Thoracic aorta (tissue), 2 donors: ENCODE results near the gene GID4. TPM values are rescaled to one million over a fixed set of nuclear protein-coding genes. Genes with fewer than 3 reads are reported as not detected.
A peak's percentile ranks its signal among the peaks of the same experiment; 100 is the strongest.

Experiments
- ATAC-seq: fragments of 150-250 bp; one replicate; pipeline ENCODE4 v1.8.0; 2017; ENCODE audit warnings: low read depth; ENCODE audit not compliant: insufficient number of reproducible peaks, low FRiP score
- DNase-seq: peaks from one replicate; pipeline ENCODE4 v3.0.0-alpha.2; 2020; ENCODE audit warnings: low spot score
- H3K27ac ChIP-seq, 2 donors: fragments of 200-600 bp; sonication (generic); 1 replicate in 1 of 2; 2 replicates in 1 of 2; pipeline ENCODE4 v1.5.1; 2016; ENCODE audit warnings: mild to moderate bottlenecking in 2 of 2, moderate library complexity in 2 of 2
- H3K27me3 ChIP-seq: fragments of 200-600 bp; sonication (generic); replicated peaks from 2 replicates; pipeline ENCODE4 v1.6.0; 2016; ENCODE audit warnings: mild to moderate bottlenecking; ENCODE audit not compliant: insufficient read depth
- H3K36me3 ChIP-seq: fragments of 200-600 bp; sonication (generic); one replicate; pipeline ENCODE4 v1.5.1; 2016
- H3K4me1 ChIP-seq, 2 donors: fragments of 200-600 bp; sonication (generic); 1 replicate in 1 of 2; 2 replicates in 1 of 2; pipeline versions ENCODE4 v1.5.1 to v1.6.0; 2016; ENCODE audit warnings: low read depth in 2 of 2, mild to moderate bottlenecking in 1 of 2; ENCODE audit not compliant: control insufficient read depth in 1 of 2
- H3K4me3 ChIP-seq: fragments of 200-600 bp; sonication (generic); 2 replicates; pipeline ENCODE4 v1.5.1; 2016; ENCODE audit warnings: mild to moderate bottlenecking
- H3K9me3 ChIP-seq: fragments of 200-600 bp; sonication (generic); 2 replicates; pipeline ENCODE4 v1.5.1; 2016
- total RNA-seq, 2 donors: library from RNA; depleted of rRNA; stranded (reverse); fragments of >200 nt; gene quantifications; one replicate each; pipeline versions ENCODE4 v1.1.0 to v1.2.3, GENCODE V29; 2016
- TF ChIP-seq, protein P1 (sequence below): fragments of 200-600 bp; sonication (generic); IDR thresholded peaks from one replicate; pipeline ENCODE4 v1.5.1; 2019; ENCODE audit warnings: antibody characterized with exemption

Gene GID4
- total RNA-seq, 2 donors from 2014 or later, result 13.5 to 16.4 TPM

DNA sequence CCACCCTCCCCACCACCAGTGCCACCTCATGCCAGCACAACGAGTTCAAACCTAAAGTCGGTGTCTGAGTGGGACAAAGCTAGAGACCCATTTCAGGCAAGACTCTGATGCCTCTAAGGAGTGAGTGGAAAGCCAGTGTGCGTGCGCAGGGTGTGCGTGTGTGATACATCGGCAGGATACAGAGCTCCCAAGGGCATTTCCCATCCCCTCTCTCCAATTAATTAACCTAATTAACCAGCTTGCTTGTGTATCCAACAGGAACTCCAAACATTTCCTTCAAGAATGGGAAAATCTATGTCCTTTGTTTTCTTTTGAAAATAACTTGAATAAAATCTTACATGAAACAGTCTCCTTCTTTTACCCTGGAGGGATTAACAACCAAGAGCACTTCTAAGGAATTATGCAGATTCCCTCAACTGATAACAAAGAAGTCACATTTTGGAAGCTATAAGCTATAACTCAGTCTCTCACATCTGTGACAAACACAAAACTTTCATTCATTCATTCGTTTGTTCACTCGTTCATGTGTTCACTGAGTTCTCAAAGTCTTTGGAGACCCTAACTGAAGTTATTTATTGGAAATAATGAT lies 10.2 kb upstream of the GID4 start:
- no peaks in the 10 kb centered on the region for H3K9me3 ChIP-seq
- H3K36me3 ChIP-seq, result peaks cover 4% of the 10 kb centered on the region
- TF ChIP-seq, protein P1, sequence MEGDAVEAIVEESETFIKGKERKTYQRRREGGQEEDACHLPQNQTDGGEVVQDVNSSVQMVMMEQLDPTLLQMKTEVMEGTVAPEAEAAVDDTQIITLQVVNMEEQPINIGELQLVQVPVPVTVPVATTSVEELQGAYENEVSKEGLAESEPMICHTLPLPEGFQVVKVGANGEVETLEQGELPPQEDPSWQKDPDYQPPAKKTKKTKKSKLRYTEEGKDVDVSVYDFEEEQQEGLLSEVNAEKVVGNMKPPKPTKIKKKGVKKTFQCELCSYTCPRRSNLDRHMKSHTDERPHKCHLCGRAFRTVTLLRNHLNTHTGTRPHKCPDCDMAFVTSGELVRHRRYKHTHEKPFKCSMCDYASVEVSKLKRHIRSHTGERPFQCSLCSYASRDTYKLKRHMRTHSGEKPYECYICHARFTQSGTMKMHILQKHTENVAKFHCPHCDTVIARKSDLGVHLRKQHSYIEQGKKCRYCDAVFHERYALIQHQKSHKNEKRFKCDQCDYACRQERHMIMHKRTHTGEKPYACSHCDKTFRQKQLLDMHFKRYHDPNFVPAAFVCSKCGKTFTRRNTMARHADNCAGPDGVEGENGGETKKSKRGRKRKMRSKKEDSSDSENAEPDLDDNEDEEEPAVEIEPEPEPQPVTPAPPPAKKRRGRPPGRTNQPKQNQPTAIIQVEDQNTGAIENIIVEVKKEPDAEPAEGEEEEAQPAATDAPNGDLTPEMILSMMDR, result no peak
- no peak overlapping the region for H3K27ac ChIP-seq
- no peak overlapping the region for H3K4me3 ChIP-seq
- H3K27me3 ChIP-seq, result no peaks in the 10 kb centered on the region
- no peak for ATAC-seq
- DNase-seq, result no peak
- H3K4me1 ChIP-seq, result no peaks in the 10 kb centered on the region

DNA sequence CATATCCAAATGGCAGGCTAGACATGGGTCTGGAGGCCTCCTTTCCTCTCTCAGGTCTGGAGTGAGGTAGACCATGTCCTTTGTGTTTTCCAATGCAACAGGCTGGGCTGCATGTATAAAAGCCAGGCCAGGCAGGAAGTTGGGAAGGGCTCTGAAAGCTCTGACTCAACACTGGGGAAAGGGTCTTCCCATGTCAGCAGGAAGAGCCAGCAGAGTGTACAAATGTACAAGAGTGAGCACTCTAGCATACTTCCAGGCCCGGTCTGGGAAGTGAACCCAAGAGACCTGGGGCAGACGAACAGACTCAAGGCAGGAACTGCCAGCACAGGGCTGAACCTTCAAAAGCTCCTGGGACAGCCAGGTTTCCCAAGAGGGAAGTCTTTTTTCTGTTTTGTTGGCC lies 7.3 kb upstream of the GID4 start:
- no peaks in the 10 kb centered on the region for H3K36me3 ChIP-seq
- no peak overlapping the region for H3K4me3 ChIP-seq
- ATAC-seq, result no peak
- TF ChIP-seq, protein P1, result no peak
- no peak overlapping the region for H3K27ac ChIP-seq
- no peaks in the 10 kb centered on the region for H3K27me3 ChIP-seq
- H3K9me3 ChIP-seq, result no peaks in the 10 kb centered on the region
- H3K4me1 ChIP-seq, result no peaks in the 10 kb centered on the region
- DNase-seq, result no peak

DNA sequence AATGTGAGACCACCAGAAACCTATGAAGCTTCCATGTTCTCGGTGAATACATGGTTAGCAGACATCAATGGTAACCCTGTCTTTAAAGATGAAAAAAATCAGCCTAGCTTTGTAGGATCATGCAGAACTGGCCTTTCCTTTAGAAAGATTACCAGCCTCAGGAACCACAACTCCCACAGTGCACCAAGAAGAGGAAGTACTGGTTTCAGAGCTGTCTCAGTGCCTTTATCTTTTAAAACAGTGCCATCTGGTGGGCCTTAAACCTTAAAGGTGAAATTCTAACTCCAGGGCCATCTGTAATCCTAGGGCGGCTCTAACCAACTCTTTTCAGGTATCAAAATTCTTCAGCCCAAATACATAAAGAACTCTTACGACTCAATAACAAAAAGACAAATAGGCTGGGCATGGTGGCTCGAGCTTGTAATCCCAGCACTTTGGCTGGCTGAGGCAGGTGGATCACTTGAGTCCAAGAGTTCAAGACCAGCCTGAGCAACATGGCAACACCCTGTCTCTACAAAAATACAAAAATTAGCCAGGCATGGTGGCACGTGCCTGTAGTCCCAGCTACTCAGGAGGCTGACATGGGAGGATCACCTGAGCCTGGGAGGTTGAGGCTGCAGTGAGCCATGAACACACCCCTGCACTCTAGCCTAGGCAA lies 5.6 kb upstream of the GID4 start:
- TF ChIP-seq, protein P1, result peak; percentile 52
- DNase-seq (no peak), ATAC-seq (peak; percentile 53)
- Histone ChIP-seq H3K4me3 (no peak overlapping the region), H3K9me3 (no peaks in the 10 kb centered on the region), H3K4me1 (peaks cover 8 to 16% of the 10 kb centered on the region in 2 donors), H3K27ac (no peak overlapping the region), H3K27me3 (no peaks in the 10 kb centered on the region), H3K36me3 (no peaks in the 10 kb centered on the region)

DNA sequence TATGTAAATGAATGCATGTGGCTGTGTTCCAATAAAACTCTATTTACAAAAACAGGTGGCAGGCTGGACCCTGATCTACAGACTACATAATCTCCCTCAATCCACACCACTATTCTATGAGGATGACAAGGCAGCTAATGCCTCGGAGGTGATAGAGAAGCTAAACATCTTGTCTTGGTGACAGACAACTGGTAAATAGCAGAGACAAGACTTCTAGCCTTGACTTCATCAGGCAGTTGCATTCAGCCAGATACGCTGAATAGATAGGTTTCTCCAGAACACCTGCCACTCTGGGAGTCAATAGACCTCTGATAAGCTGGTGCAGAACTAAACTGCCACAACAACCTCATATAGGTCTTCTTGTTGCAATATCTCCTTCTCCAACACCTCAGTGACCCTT lies 3.5 kb upstream of the GID4 start:
- TF ChIP-seq, protein P1, result no peak
- no peaks in the 10 kb centered on the region for H3K9me3 ChIP-seq
- ATAC-seq, result no peak

DNA sequence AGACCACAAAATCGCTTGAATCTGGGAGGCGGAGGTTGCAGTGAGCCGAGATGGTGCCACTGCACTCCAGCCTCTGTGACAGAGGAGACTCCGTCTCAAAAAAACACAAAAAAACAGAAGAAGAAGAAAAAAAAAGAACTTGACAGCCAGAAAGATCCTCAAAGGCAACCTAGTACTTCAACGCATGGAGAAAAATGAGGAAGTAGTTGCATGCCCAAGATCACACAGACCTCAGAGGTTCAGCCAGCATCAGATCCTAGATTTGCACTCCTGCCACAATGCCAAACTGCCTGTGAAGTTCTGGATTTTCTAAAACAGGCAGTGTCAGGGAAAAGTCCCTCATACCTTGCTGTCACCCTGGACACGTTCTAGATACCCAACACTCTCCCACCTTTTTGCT lies 1.7 kb upstream of the GID4 start:
- no peaks in the 10 kb centered on the region for H3K9me3 ChIP-seq
- ATAC-seq (no peak), DNase-seq (no peak)
- no peaks in the 10 kb centered on the region for H3K36me3 ChIP-seq
- no peak overlapping the region for H3K4me3 ChIP-seq
- TF ChIP-seq, protein P1, result no peak
- no peaks in the 10 kb centered on the region for H3K27me3 ChIP-seq
- H3K27ac ChIP-seq, result no peak overlapping the region
- H3K4me1 ChIP-seq, result peaks cover 21 to 39% of the 10 kb centered on the region in 2 donors

More for the DNA sequence above, 3.5 kb upstream of the GID4 start:
- Histone ChIP-seq H3K27ac (no peak overlapping the region), H3K4me1 (peaks cover 15 to 25% of the 10 kb centered on the region in 2 donors), H3K27me3 (no peaks in the 10 kb centered on the region), H3K4me3 (no peak overlapping the region), H3K36me3 (no peaks in the 10 kb centered on the region)
- DNase-seq, result no peak
